OCI-LY1 (cell line): ENCODE data around the gene MAP3K20.

Experiments
- CTCF ChIP-seq: fragments of 200-600 bp; sonication (generic), shearing (Covaris generic); IDR thresholded peaks from 2 replicates; pipeline ENCODE4 v1.5.1; 2017; ENCODE audit warnings: mild to moderate bottlenecking, antibody characterized with exemption, low read length, moderate library complexity, mixed read lengths
- EZH2 ChIP-seq: fragments of 200-600 bp; sonication (generic), shearing (Covaris generic); IDR thresholded peaks from 2 replicates; pipeline ENCODE4 v1.8.0; 2017; ENCODE audit warnings: borderline replicate concordance, mixed run types, mild to moderate bottlenecking, antibody characterized with exemption, low read length, moderate library complexity, mixed read lengths

DNA sequence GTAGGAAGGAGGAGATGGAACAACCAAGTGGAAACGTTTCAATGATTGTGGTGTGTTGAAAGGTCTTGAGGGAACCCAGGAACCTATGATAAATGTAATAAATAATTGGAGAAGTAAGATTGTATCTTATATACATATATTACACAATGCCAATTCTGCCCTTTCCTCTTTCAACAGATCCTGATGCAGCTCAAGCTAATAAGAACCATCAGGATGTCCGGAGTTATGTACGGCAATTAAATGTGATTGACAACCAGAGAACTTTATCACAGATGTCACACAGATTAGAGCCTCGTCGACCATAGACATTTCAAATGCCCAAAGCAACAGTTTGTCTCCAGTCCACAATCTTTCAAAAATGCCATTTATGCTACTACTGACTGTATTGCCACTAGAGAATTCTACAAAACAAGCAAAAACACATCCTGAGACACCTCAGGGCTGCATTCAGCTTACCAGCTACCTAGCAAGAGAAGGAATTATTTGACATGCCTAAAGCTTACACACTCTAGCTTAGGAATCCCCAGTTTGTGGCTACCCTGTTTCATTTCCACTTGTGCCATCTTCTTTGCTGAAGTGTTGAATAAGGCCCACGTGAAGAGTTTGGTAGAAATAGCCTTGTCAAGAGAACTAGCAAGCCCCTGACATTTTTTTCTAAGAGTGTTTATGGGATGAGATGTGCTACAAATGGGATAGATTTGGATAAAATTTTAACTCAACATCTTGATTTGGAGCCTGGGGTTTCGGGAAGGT is 24.0 kb upstream of the MAP3K20 start:
- TF ChIP-seq CTCF, result no peak
- TF ChIP-seq EZH2, result no peak
